HepG2 (cell line): ENCODE measurements around the gene NREP. TPM values are rescaled to one million over a fixed set of nuclear protein-coding genes. Genes with fewer than 3 reads are reported as not detected.
A peak's percentile ranks its signal among the peaks of the same experiment; 100 is the strongest.

Experiments used
- ATAC-seq: fragments of 200-7000 bp; cut with Tn5 transposase; 3 replicates; pipeline ENCODE4 v1.9.1; 2020; ENCODE audit warnings: mild to moderate bottlenecking, moderate library complexity
- BruUV-seq: library from RNA; stranded (reverse); fragments of 400-500 nt; replicated peaks from 2 replicates; lab custom pipeline; 2021; lab: Mats Ljungman, UMichigan
- CTCF ChIA-PET: fragments of 300-600 bp; formaldehyde crosslinking; extraction: SDS; loops from one replicate; lab custom pipeline; 2021; ENCODE audit warnings: low total read pairs, inconsistent platforms, low intra/inter-chr PET ratio; lab: Yijun Ruan, JAX
- POLR2A ChIA-PET: fragments of 350-600 bp; sonication (Branson Sonifier 250); formaldehyde crosslinking; loops from one replicate; lab custom pipeline; 2020; ENCODE audit warnings: antibody characterized with exemption, inconsistent platforms; lab: Yijun Ruan, JAX
- DNase-seq: peaks from one replicate; pipeline ENCODE4 v3.0.0-alpha.2; 2015; ENCODE audit warnings: low spot score
- FAIRE-seq: peaks from 3 replicates; lab custom pipeline; 2011; peaks lifted over from hg19 to GRCh38; lab: Jason Lieb, UNC
- H2AFZ ChIP-seq: one replicate; pipeline ENCODE4 v1.6.1; 2011; ENCODE audit warnings: low read length, inconsistent platforms
- H3K27ac ChIP-seq: fragments of 300-600 bp; 3 replicates; pipeline ENCODE4 v1.8.0; 2011; ENCODE audit warnings: mixed run types, mild to moderate bottlenecking, mixed read lengths, low read length, inconsistent platforms; ENCODE audit not compliant: insufficient read depth; ENCODE audit errors: extremely low read length
- H3K27me3 ChIP-seq, 2 experiments: fragments of 200-600 bp in 1 of 2; 2 replicates in 1 of 2; 3 replicates in 1 of 2; pipeline versions ENCODE4 v1.6.0 to v1.8.0; 2011; ENCODE audit warnings: low read length in 2 of 2, mild to moderate bottlenecking in 2 of 2, moderate library complexity in 2 of 2, inconsistent platforms in 1 of 2; ENCODE audit not compliant: insufficient read depth in 2 of 2, control insufficient read depth in 1 of 2
- H3K36me3 ChIP-seq, 2 experiments: fragments of 200-600 bp in 1 of 2; replicated peaks in 1 of 2; 2 replicates in 1 of 2; 3 replicates in 1 of 2; pipeline versions ENCODE4 v1.5.1 to v1.8.0; 2011; ENCODE audit warnings: low read length in 2 of 2, inconsistent platforms in 1 of 2; ENCODE audit not compliant: insufficient read depth in 2 of 2, control insufficient read depth in 1 of 2
- H3K4me1 ChIP-seq: 2 replicates; pipeline ENCODE4 v1.5.1; 2012; ENCODE audit warnings: low read length, inconsistent platforms; ENCODE audit not compliant: insufficient read depth
- H3K4me2 ChIP-seq: 2 replicates; pipeline ENCODE4 v1.6.0; 2011; ENCODE audit warnings: low read depth, low read length, inconsistent platforms
- H3K4me3 ChIP-seq, 3 experiments: fragments of 200-600 bp in 1 of 3; sonication (generic), shearing (Covaris generic) in 1 of 3; replicated peaks in 1 of 3; 2 replicates each; pipeline ENCODE4 v1.5.1; 2011 to 2016; ENCODE audit warnings: low read length in 3 of 3, inconsistent platforms in 2 of 3, low read depth in 2 of 3, mild to moderate bottlenecking in 2 of 3, control low read depth in 1 of 3, mixed read lengths in 1 of 3; ENCODE audit not compliant: insufficient read depth in 1 of 3
- H3K79me2 ChIP-seq: one replicate; pipeline ENCODE4 v1.6.1; 2011; ENCODE audit warnings: low read length, inconsistent platforms; ENCODE audit not compliant: insufficient read depth
- H3K9ac ChIP-seq: 2 replicates; pipeline ENCODE4 v1.6.0; 2011; ENCODE audit warnings: mild to moderate bottlenecking, low read depth, low read length, inconsistent platforms; ENCODE audit not compliant: insufficient read depth
- H3K9me3 ChIP-seq: 2 replicates; pipeline ENCODE4 v1.5.1; 2012; ENCODE audit warnings: mild to moderate bottlenecking, low read length
- H4K20me1 ChIP-seq: 2 replicates; pipeline ENCODE4 v1.6.0; 2011; ENCODE audit warnings: inconsistent platforms, mild to moderate bottlenecking, low read length, moderate library complexity; ENCODE audit not compliant: insufficient read depth
- AGO2 ChIP-seq: fragments of 200-400 bp; formaldehyde crosslinking; optimal IDR thresholded peaks from 2 replicates; pipeline ENCODE3; 2017; ENCODE audit warnings: mild to moderate bottlenecking, low read depth, low read length, moderate library complexity
- CSRNP1 ChIP-seq: sonication (generic); formaldehyde crosslinking; IDR thresholded peaks from 2 replicates; pipeline ENCODE4 v1.8.1; 2023; ENCODE audit warnings: mild to moderate bottlenecking, missing genetic modification reagents
- CTCF ChIP-seq: sonication (generic); formaldehyde crosslinking; IDR thresholded peaks from 2 replicates; pipeline ENCODE4 v1.5.0; 2020; ENCODE audit warnings: mild to moderate bottlenecking, missing genetic modification reagents, moderate library complexity
- FOXC1 ChIP-seq: sonication (generic); formaldehyde crosslinking; IDR thresholded peaks from 2 replicates; pipeline ENCODE4 v1.8.0; 2022; ENCODE audit warnings: mild to moderate bottlenecking, missing genetic modification reagents, borderline replicate concordance
- ISX ChIP-seq: sonication (generic); formaldehyde crosslinking; conservative IDR thresholded peaks from 2 replicates; pipeline ENCODE4 v1.5.0; 2020; ENCODE audit warnings: missing genetic modification reagents
- RXRB ChIP-seq: IDR thresholded peaks from 2 replicates; pipeline ENCODE4 v1.6.1; 2016; ENCODE audit warnings: borderline replicate concordance, missing genetic modification reagents, missing compliant biosample characterization
- SNAPC4 ChIP-seq: sonication (generic); formaldehyde crosslinking; IDR thresholded peaks from 2 replicates; pipeline ENCODE4 v1.4.0; 2020; ENCODE audit warnings: mild to moderate bottlenecking, missing genetic modification reagents
- SRSF4 ChIP-seq: fragments of 200-400 bp; formaldehyde crosslinking; IDR thresholded peaks from one replicate; pipeline ENCODE4 v1.6.1; 2018; ENCODE audit warnings: mild to moderate bottlenecking, low read depth, low read length, moderate library complexity; ENCODE audit not compliant: poor library complexity, severe bottlenecking
- STAG1 ChIP-seq: sonication (generic); formaldehyde crosslinking; IDR thresholded peaks from 2 replicates; pipeline ENCODE4 v1.4.0; 2020; ENCODE audit warnings: missing genetic modification reagents
- TIGD3 ChIP-seq: sonication (generic); formaldehyde crosslinking; IDR thresholded peaks from 2 replicates; pipeline ENCODE4 v1.5.1; 2020; ENCODE audit warnings: mild to moderate bottlenecking, missing genetic modification reagents, borderline replicate concordance
- ZNF296 ChIP-seq: sonication (generic); formaldehyde crosslinking; conservative IDR thresholded peaks from 2 replicates; pipeline ENCODE4 v1.5.0; 2020; ENCODE audit warnings: mild to moderate bottlenecking, missing genetic modification reagents
- ZNF616 ChIP-seq: sonication (generic); formaldehyde crosslinking; IDR thresholded peaks from 2 replicates; pipeline ENCODE4 v1.5.0; 2020; ENCODE audit warnings: low read depth, mild to moderate bottlenecking, missing genetic modification reagents
- ZNF879 ChIP-seq: sonication (generic); formaldehyde crosslinking; IDR thresholded peaks from 2 replicates; pipeline ENCODE4 v1.8.1; 2023; ENCODE audit warnings: missing genetic modification reagents
- WGBS: methylation state at CpG from one replicate; pipeline ENCODE4 v1.1.6; 2017; ENCODE audit warnings: low lambda C conversion rate; 5-methylcytosine and 5-hydroxymethylcytosine counted together
- in situ Hi-C: cut with HindIII; loops from 2 replicates; pipeline ENCODE4 v1.10.0; 2017; ENCODE audit warnings: low pct_unique_long_range_greater_than_20kb; ENCODE audit not compliant: extremely low pct_ligation_motif_present
- intact Hi-C: fragments of 100-400 bp; cut with micrococcal nuclease; formaldehyde crosslinking; loops from one replicate; pipeline ENCODE4 v1.10.0; 2022; ENCODE audit not compliant: unreplicated experiment
- polyA plus RNA-seq, 8 experiments: library from polyadenylated mRNA; depleted of rRNA in 3 of 8; stranded (reverse) in 7 of 8; unstranded in 1 of 8; fragments of >200 nt; fragmentation: Illumina TruSeq in 4 of 8; extraction: Trizol in 4 of 8; gene quantifications; 2 replicates each; pipeline versions ENCODE4 v1.2.1 to v1.2.3, GENCODE V29; 2011 to 2016; ENCODE audit warnings: low read depth in 4 of 8, missing spikeins in 1 of 8, mixed read lengths in 1 of 8; ENCODE audit not compliant: insufficient read depth in 1 of 8
- total RNA-seq, 5 experiments: library from RNA; depleted of rRNA; stranded (reverse); fragments of >200 nt; fragmentation: Illumina TruSeq; extraction: Trizol; gene quantifications; 2 replicates each; pipeline ENCODE4 v1.2.3, GENCODE V29; 2016; ENCODE audit warnings: low read depth in 1 of 5

NREP gene
- total and polyA plus RNA-seq, 2 of the 13 experiments (the other 11 are each of a cell fraction or from before 2014, with no cell fraction given) = 40.5 to 102 TPM

- no peak overlapping the region for H3K9ac ChIP-seq
- H2AFZ ChIP-seq = no peak overlapping the region
- in situ Hi-C loops = no loop called here
- no TSS peak for BruUV-seq
- WGBS = 47% methylated on average over 6 of the region's 6 CpGs
- DNase-seq (no peak), ATAC-seq (peak; percentile 70), FAIRE-seq (no peak)
- no peaks in the 10 kb centered on the region for H3K27me3 ChIP-seq
- CTCF ChIA-PET = no interaction called here
- H4K20me1 ChIP-seq = no peaks in the 10 kb centered on the region
- H3K4me2 ChIP-seq = no peak overlapping the region
- H3K4me1 ChIP-seq = peaks cover 11% of the 10 kb centered on the region
- no peaks in the 10 kb centered on the region for H3K36me3 ChIP-seq
- H3K27ac ChIP-seq = no peak overlapping the region
- POLR2A ChIA-PET = no interaction called here
- no peaks in the 10 kb centered on the region for H3K79me2 ChIP-seq
- no peaks in the 10 kb centered on the region for H3K9me3 ChIP-seq
- intact Hi-C loops = no loop called here
- H3K4me3 ChIP-seq = no peak overlapping the region
- TF ChIP-seq ISX = no peak
- TF ChIP-seq SNAPC4 = no peak
- TF ChIP-seq ZNF616 (CRISPR knock-in tag) = no peak
- no peak for TF ChIP-seq AGO2
- peak; percentile 40; the same call in 1 of the 2 replicates for TF ChIP-seq STAG1
- no peak for TF ChIP-seq ZNF296 (CRISPR knock-in tag)
- TF ChIP-seq ZNF879 (CRISPR knock-in tag) = no peak
- no peak for TF ChIP-seq SRSF4
- TF ChIP-seq FOXC1 (CRISPR knock-in tag) = no peak
- no peak for TF ChIP-seq TIGD3 (CRISPR knock-in tag)
- no peak for TF ChIP-seq RXRB (CRISPR knock-in tag)
- TF ChIP-seq CTCF = peak; percentile 34; the same call in 1 of the 2 replicates
- TF ChIP-seq CSRNP1 = no peak
Observed at GRCh38 chr5:111697881-111698757, 58.9 kb downstream of the NREP start.
